HFFc6 (cell line): Measurements from ENCODE around the gene GABPA. TPM values are rescaled to one million over a fixed set of nuclear protein-coding genes. Genes with fewer than 3 reads are reported as not detected.

ENCODE experiments used
- DNase-seq: peaks from one replicate; pipeline ENCODE4 v3.0.0-alpha.2; 2018
- H3K27ac Mint-ChIP-seq: 2 replicates; pipeline ENCODE4 v1.8.0; 2020; ENCODE audit warnings: mild to moderate bottlenecking, mixed read lengths
- H3K27me3 Mint-ChIP-seq: 2 replicates; pipeline ENCODE4 v1.8.0; 2021; ENCODE audit warnings: mild to moderate bottlenecking, moderate library complexity, mixed read lengths; ENCODE audit not compliant: insufficient read depth
- H3K36me3 Mint-ChIP-seq: 2 replicates; pipeline ENCODE4 v1.8.0; 2021; ENCODE audit warnings: low read depth, mixed read lengths
- H3K4me1 Mint-ChIP-seq: 2 replicates; pipeline ENCODE4 v1.8.0; 2020; ENCODE audit warnings: low read depth, mixed read lengths
- H3K4me3 Mint-ChIP-seq: 2 replicates; pipeline ENCODE4 v1.8.0; 2020; ENCODE audit warnings: mild to moderate bottlenecking, moderate library complexity, mixed read lengths
- H3K9me3 Mint-ChIP-seq: 2 replicates; pipeline ENCODE4 v1.8.0; 2020; ENCODE audit warnings: mild to moderate bottlenecking, mixed read lengths
- CTCF ChIP-seq: fragments of 200-600 bp; sonication (generic); IDR thresholded peaks from 2 replicates; pipeline ENCODE4 v1.5.0; 2021; ENCODE audit warnings: antibody characterized with exemption, mild to moderate bottlenecking
- total RNA-seq, 6 experiments: library from RNA; stranded (reverse); fragmentation: NEBNext Ultra II Directional; extraction: Animal tissue kit (Norgen Biotek cat#: 25700); gene quantifications; 2 replicates in 1 of 6; 3 replicates in 5 of 6; pipeline ENCODE4 v1.2.3, GENCODE V29; 2021

The GABPA gene
- total RNA-seq, 6 experiments from 2014 or later: 15.6 to 20.1 (median 18.4) TPM

- H3K36me3 Mint-ChIP-seq: peaks cover 11% of the 10 kb centered on the region; the same call in 1 of the 2 replicates
- no peaks in the 10 kb centered on the region for H3K9me3 Mint-ChIP-seq
- no peaks in the 10 kb centered on the region for H3K27me3 Mint-ChIP-seq
- no peak for TF ChIP-seq CTCF
- no peak for DNase-seq
- no peaks in the 10 kb centered on the region; the same call in 1 of the 2 replicates for H3K4me1 Mint-ChIP-seq
- H3K27ac Mint-ChIP-seq: no peak overlapping the region
- H3K4me3 Mint-ChIP-seq: no peak overlapping the region
Observed at GRCh38 chr21:25750085-25750484, 15.3 kb downstream of the GABPA start.

GRCh38 chr21:25752416-25752815 lies 17.6 kb downstream of the GABPA start:
- Mint-ChIP-seq H3K9me3 (no peaks in the 10 kb centered on the region), H3K27me3 (no peaks in the 10 kb centered on the region), H3K4me1 (no peaks in the 10 kb centered on the region; the same call in 1 of the 2 replicates), H3K27ac (peak overlapping the region; percentile 23; the same call in 1 of the 2 replicates), H3K4me3 (no peak overlapping the region), H3K36me3 (peaks cover 11% of the 10 kb centered on the region; the same call in 1 of the 2 replicates)
- no peak for DNase-seq
- TF ChIP-seq CTCF: no peak

GRCh38 chr21:25756190-25756932 lies 21.6 kb downstream of the GABPA start:
- DNase-seq: no peak
- H3K4me1 Mint-ChIP-seq: no peaks in the 10 kb centered on the region; the same call in 1 of the 2 replicates
- H3K27ac Mint-ChIP-seq: peak overlapping the region; percentile 25; the same call in 1 of the 2 replicates
- no peaks in the 10 kb centered on the region for H3K27me3 Mint-ChIP-seq
- H3K9me3 Mint-ChIP-seq: no peaks in the 10 kb centered on the region
- no peak overlapping the region for H3K4me3 Mint-ChIP-seq
- TF ChIP-seq CTCF: no peak
- H3K36me3 Mint-ChIP-seq: peaks cover 11% of the 10 kb centered on the region; the same call in 1 of the 2 replicates

- Mint-ChIP-seq H3K36me3 (peaks cover 7% of the 10 kb centered on the region; the same call in 1 of the 2 replicates), H3K27me3 (no peaks in the 10 kb centered on the region), H3K9me3 (no peaks in the 10 kb centered on the region), H3K4me1 (no peaks in the 10 kb centered on the region; the same call in 1 of the 2 replicates), H3K4me3 (no peak overlapping the region), H3K27ac (no peak overlapping the region)
- no peak for TF ChIP-seq CTCF
- DNase-seq: no peak
Observed at GRCh38 chr21:25757531-25757930, 22.8 kb downstream of the GABPA start.

GRCh38 chr21:25759573-25759972 lies 24.8 kb downstream of the GABPA start:
- no peaks in the 10 kb centered on the region; the same call in 1 of the 2 replicates for H3K36me3 Mint-ChIP-seq

More at GRCh38 chr21:25759573-25759972, 24.8 kb downstream of the GABPA start:
- no peaks in the 10 kb centered on the region for H3K27me3 Mint-ChIP-seq
- no peak for DNase-seq
- no peak for TF ChIP-seq CTCF
- no peaks in the 10 kb centered on the region for H3K4me1 Mint-ChIP-seq
- no peak overlapping the region for H3K27ac Mint-ChIP-seq
- no peak overlapping the region for H3K4me3 Mint-ChIP-seq
- no peaks in the 10 kb centered on the region for H3K9me3 Mint-ChIP-seq
